PC-9 (cell line): ENCODE data around the gene NDST3. TPM values are rescaled to one million over a fixed set of nuclear protein-coding genes. Genes with fewer than 3 reads are reported as not detected.

ENCODE experiments used
- BruUV-seq: library from RNA; stranded (reverse); fragments of 400-500 nt; replicated peaks from 2 replicates; lab custom pipeline; 2021; lab: Mats Ljungman, UMichigan
- CTCF ChIA-PET: fragments of 300-600 bp; sonication (Branson Sonifier 250); formaldehyde crosslinking; loops from one replicate; lab custom pipeline; 2022; ENCODE audit warnings: antibody characterized with exemption; lab: Charles Lee
- POLR2A ChIA-PET: fragments of 300-600 bp; sonication (Branson Sonifier 250); formaldehyde crosslinking; loops from one replicate; lab custom pipeline; 2022; ENCODE audit warnings: antibody characterized with exemption; ENCODE audit not compliant: unreplicated experiment; lab: Charles Lee
- DNase-seq, 2 experiments: peaks; one replicate each; pipeline versions ENCODE4 v3.0.0 to v3.0.0-alpha.2; 2015 to 2022; ENCODE audit warnings: mixed read lengths in 1 of 2
- H2AFZ ChIP-seq: fragments of 200-600 bp; sonication (generic); 2 replicates; pipeline ENCODE4 v1.8.1; 2017; ENCODE audit warnings: antibody characterized with exemption
- H3F3A ChIP-seq: fragments of 200-600 bp; sonication (generic); 2 replicates; pipeline ENCODE4 v1.8.1; 2017; ENCODE audit warnings: antibody characterized with exemption, mild to moderate bottlenecking, low read depth; ENCODE audit not compliant: insufficient read depth
- H3K27ac ChIP-seq: fragments of 200-600 bp; sonication (generic); 2 replicates; pipeline ENCODE4 v1.6.1; 2016; ENCODE audit warnings: mixed run types
- H3K27me3 ChIP-seq: fragments of 200-600 bp; sonication (generic); 2 replicates; pipeline ENCODE4 v1.6.1; 2016; ENCODE audit warnings: low read depth, mixed run types; ENCODE audit not compliant: insufficient read depth
- H3K36me3 ChIP-seq: fragments of 200-600 bp; sonication (generic); 2 replicates; pipeline ENCODE4 v1.6.1; 2016; ENCODE audit warnings: low read depth, mixed run types
- H3K4me1 ChIP-seq: fragments of 200-600 bp; sonication (generic); replicated peaks from 2 replicates; pipeline ENCODE4 v1.6.1; 2016; ENCODE audit warnings: mixed run types; ENCODE audit not compliant: insufficient read depth
- H3K4me2 ChIP-seq: fragments of 200-600 bp; sonication (generic); 2 replicates; pipeline ENCODE4 v1.6.1; 2017; ENCODE audit warnings: mixed run types
- H3K4me3 ChIP-seq: fragments of 200-600 bp; sonication (generic); 2 replicates; pipeline ENCODE4 v1.6.1; 2016; ENCODE audit warnings: mixed run types
- H3K79me2 ChIP-seq: fragments of 200-600 bp; sonication (generic); 2 replicates; pipeline ENCODE4 v1.6.1; 2017; ENCODE audit warnings: low read depth, mixed run types
- H3K9me2 ChIP-seq: fragments of 200-600 bp; sonication (generic); 2 replicates; pipeline ENCODE4 v1.8.1; 2017; ENCODE audit warnings: mild to moderate bottlenecking; ENCODE audit not compliant: insufficient read depth
- H3K9me3 ChIP-seq: fragments of 200-600 bp; sonication (generic); 2 replicates; pipeline ENCODE4 v1.8.1; 2016; ENCODE audit warnings: low read depth; ENCODE audit not compliant: insufficient read depth
- H4K20me1 ChIP-seq: fragments of 200-600 bp; sonication (generic); 2 replicates; pipeline ENCODE4 v1.8.1; 2017; ENCODE audit not compliant: insufficient read depth
- EZH2 ChIP-seq: fragments of 200-600 bp; sonication (generic); IDR thresholded peaks from 2 replicates; pipeline ENCODE4 v1.8.0; 2017; ENCODE audit warnings: antibody characterized with exemption, low read depth
- intact Hi-C: fragments of 100-400 bp; cut with micrococcal nuclease; formaldehyde crosslinking; loops from one replicate; pipeline ENCODE4 v1.10.0; 2022; ENCODE audit not compliant: unreplicated experiment
- total RNA-seq: library from RNA; stranded (reverse); gene quantifications from 2 replicates; pipeline ENCODE4 v1.2.3, GENCODE V29; 2021
- TF ChIP-seq, protein P1 (sequence below): fragments of 200-600 bp; sonication (generic); conservative IDR thresholded peaks from 2 replicates; pipeline ENCODE4 v1.6.1; 2017; ENCODE audit warnings: mixed run types, antibody characterized with exemption, mild to moderate bottlenecking, moderate library complexity

NDST3 gene
- total RNA-seq, 1 experiment from 2014 or later: 0.15 TPM

DNA sequence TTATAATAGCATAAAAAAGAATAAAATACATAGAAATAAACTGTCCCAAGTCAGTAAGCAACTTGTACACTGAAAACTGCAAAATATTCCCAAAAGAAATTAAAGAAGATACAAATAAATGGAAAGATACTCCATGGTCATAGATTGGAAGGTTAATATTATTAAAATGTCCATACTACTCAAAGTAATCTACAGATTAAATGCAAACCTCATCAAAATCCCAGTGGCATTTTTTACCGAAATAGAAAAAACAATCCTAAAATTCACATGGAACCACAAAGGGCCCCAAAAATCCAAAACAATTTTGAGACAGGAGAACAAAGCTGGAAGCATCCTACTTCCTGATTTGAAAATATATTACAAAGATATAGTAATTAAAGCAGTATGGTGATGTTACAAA lies 133.0 kb downstream of the NDST3 start:
- no TSS peak for BruUV-seq
- Histone ChIP-seq H3K9me3 (no peaks in the 10 kb centered on the region), H3K9me2 (no peaks in the 10 kb centered on the region), H2AFZ (no peak overlapping the region), H3K27ac (no peak overlapping the region), H3K4me2 (no peak overlapping the region), H3F3A (no peaks in the 10 kb centered on the region), H3K79me2 (no peaks in the 10 kb centered on the region), H3K36me3 (no peaks in the 10 kb centered on the region), H4K20me1 (no peaks in the 10 kb centered on the region), H3K4me1 (no peaks in the 10 kb centered on the region), H3K27me3 (no peaks in the 10 kb centered on the region), H3K4me3 (no peak overlapping the region)
- ChIA-PET POLR2A (no interaction called here), CTCF (no interaction called here)
- TF ChIP-seq EZH2: no peak
- TF ChIP-seq, protein P1, sequence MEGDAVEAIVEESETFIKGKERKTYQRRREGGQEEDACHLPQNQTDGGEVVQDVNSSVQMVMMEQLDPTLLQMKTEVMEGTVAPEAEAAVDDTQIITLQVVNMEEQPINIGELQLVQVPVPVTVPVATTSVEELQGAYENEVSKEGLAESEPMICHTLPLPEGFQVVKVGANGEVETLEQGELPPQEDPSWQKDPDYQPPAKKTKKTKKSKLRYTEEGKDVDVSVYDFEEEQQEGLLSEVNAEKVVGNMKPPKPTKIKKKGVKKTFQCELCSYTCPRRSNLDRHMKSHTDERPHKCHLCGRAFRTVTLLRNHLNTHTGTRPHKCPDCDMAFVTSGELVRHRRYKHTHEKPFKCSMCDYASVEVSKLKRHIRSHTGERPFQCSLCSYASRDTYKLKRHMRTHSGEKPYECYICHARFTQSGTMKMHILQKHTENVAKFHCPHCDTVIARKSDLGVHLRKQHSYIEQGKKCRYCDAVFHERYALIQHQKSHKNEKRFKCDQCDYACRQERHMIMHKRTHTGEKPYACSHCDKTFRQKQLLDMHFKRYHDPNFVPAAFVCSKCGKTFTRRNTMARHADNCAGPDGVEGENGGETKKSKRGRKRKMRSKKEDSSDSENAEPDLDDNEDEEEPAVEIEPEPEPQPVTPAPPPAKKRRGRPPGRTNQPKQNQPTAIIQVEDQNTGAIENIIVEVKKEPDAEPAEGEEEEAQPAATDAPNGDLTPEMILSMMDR: no peak
- intact Hi-C loops: no loop called here
- no peak for DNase-seq

DNA sequence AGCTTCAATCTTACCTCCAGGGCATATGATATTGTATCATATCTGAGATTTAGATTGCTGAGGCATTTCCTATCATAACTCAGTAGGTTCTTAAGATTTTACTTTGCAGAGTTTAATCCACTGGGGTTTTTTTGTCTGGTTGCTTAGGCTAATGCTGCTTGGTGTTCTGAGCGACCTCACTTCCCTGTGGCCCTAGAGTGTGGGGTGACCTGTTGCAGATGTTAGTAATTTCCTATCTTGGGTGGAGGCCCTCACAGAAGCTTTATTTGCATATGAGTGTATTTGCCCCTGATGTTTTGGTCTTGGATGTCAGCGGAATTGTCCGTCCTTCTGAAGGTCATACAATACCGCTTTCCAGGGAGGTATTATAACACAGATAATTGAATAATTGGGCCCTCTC lies 137.1 kb downstream of the NDST3 start:
- CTCF ChIA-PET: no interaction called here
- H3K79me2 ChIP-seq: no peaks in the 10 kb centered on the region
- TF ChIP-seq, protein P1: no peak
- TF ChIP-seq EZH2: no peak
- H4K20me1 ChIP-seq: no peaks in the 10 kb centered on the region
- POLR2A ChIA-PET: no interaction called here
- no peak overlapping the region for H3K4me2 ChIP-seq
- H3K27me3 ChIP-seq: no peaks in the 10 kb centered on the region
- intact Hi-C loops: no loop called here
- no TSS peak for BruUV-seq
- H3K36me3 ChIP-seq: no peaks in the 10 kb centered on the region
- H2AFZ ChIP-seq: no peak overlapping the region
- no peak overlapping the region for H3K4me3 ChIP-seq
- H3K9me2 ChIP-seq: no peaks in the 10 kb centered on the region
- H3K4me1 ChIP-seq: no peaks in the 10 kb centered on the region
- no peak for DNase-seq
- H3K9me3 ChIP-seq: no peaks in the 10 kb centered on the region
- no peak overlapping the region for H3K27ac ChIP-seq
- no peaks in the 10 kb centered on the region for H3F3A ChIP-seq

DNA sequence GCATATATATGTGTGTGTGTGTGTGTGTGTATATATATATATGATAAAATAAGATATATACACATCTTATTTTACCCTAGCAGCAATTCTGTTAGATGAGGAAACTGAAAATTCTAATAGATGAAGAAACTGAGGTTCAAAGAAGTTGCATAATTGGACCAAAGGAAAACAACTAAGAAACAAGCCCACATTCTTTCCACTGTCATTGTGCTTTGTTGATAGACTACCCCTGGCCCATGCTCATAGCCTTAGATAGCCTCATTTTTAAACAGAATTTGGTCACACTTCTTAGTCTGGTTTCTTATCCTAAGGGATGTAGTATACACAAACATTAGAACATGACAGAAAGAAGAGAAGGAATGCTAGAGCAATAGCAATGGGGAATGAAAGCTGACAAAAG lies 138.8 kb downstream of the NDST3 start:
- Histone ChIP-seq H3K9me2 (no peaks in the 10 kb centered on the region), H3K79me2 (no peaks in the 10 kb centered on the region), H3K4me3 (no peak overlapping the region), H3K4me2 (no peak overlapping the region), H3K27ac (no peak overlapping the region), H3F3A (no peaks in the 10 kb centered on the region), H3K4me1 (no peaks in the 10 kb centered on the region), H4K20me1 (no peaks in the 10 kb centered on the region), H2AFZ (no peak overlapping the region), H3K27me3 (no peaks in the 10 kb centered on the region), H3K9me3 (no peaks in the 10 kb centered on the region), H3K36me3 (no peaks in the 10 kb centered on the region)
- no peak for DNase-seq
- POLR2A ChIA-PET: no interaction called here
- intact Hi-C loops: no loop called here
- TF ChIP-seq, protein P1: no peak
- no peak for TF ChIP-seq EZH2
- BruUV-seq: no TSS peak
- CTCF ChIA-PET: no interaction called here
